GM19099 (cell line): ENCODE data around the gene DOCK4.

ENCODE experiments used
- POLR2A ChIP-seq: IDR thresholded peaks from 3 replicates; pipeline ENCODE4 v1.6.1; 2011; ENCODE audit warnings: low read depth; ENCODE audit not compliant: insufficient read length; ENCODE audit errors: extremely low read depth

DOCK4 gene

DNA sequence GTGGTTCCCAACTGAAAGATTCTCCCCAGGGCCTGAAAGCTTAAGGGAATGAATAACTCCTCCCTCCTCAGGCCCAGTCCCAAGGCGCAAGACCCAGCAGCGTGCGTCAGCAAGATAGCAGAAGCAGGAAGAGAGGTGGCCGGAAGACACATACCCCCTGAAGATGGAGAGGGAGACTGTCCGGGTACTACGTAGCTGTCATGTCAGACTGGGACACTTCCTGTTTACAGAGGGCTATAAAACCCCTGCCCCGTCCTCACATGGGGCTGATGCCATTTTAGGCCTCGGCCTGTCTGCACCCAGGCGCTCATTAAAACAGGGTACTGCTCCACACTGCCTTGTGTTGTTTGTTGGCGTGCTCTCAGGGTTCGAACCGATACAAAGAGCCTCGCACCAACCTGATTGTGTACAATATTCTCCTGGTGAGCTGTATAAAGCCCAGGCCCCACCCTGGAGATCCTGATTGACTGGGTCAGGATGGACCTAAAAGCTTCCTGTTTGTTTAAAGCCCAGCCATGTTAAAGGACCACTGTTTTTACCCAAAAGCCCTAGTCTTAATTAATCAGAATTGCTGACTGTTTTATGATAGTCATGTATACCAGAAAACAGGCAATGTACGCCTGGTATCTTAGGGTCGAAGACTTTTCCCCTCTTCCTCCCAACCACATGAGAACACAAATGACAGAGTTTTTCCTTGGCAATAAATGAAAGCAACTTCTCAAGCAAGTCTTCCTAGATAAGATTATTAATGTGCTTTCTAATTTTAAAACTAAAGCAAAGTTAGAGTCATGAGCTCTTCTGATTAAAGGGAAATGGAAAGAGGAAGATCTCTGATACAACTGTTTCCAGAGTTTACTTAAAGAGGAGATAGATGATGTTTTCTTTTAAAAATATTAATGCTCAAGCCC, 251.5 kb downstream of the DOCK4 start:
- no peak for TF ChIP-seq POLR2A

- TF ChIP-seq POLR2A: no peak
Measured at GRCh38 chr7:111954056-111954455, 252.1 kb downstream of the DOCK4 start.

DNA sequence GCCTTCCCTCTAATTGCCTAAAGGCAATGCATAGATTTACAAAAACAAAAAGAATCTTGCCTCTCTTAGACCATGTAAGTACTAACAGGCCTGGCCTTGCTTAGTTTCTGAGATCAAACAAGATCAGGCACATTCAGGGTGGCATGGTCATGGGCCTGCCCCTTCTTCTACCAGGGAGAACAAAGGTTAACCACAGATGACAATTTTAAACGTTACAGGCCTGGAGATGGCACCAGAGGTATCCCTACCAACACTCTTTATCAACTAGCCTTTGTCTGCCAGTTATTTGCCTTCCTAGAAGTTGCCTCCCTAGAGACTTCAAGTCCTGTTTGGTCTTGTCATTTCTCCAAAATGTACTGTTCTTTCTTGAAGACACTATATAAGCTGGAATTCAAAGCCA, 252.6 kb downstream of the DOCK4 start:
- TF ChIP-seq POLR2A: no peak

GRCh38 chr7:111952783-111953182, 253.4 kb downstream of the DOCK4 start:
- TF ChIP-seq POLR2A: no peak

GRCh38 chr7:111951052-111951451, 255.1 kb downstream of the DOCK4 start:
- no peak for TF ChIP-seq POLR2A

- TF ChIP-seq POLR2A: no peak
Measured at GRCh38 chr7:111942450-111943081, 263.6 kb downstream of the DOCK4 start.

- no peak for TF ChIP-seq POLR2A
Measured at GRCh38 chr7:111937163-111937562, 269.0 kb downstream of the DOCK4 start.

- no peak for TF ChIP-seq POLR2A
Measured at GRCh38 chr7:111933609-111934008, 272.6 kb downstream of the DOCK4 start.

DNA sequence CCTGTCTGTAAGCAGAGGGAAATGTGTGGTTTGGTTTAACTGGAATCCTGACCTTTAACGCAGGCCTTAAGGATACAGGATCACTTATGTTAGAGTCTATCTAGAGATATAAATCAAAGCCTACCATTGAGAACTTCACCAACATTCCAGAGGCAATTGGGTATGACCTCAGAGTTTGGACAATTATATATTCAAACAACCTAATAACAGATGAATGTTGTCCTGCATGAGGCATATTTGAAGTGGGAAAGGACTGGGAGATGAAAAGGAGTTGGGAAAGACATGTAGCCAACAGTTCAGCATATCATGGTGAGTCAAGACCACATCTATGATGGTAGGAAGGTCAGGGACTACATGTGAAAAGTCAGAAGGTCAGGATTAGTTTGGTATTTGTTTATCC, 274.2 kb downstream of the DOCK4 start:
- no peak for TF ChIP-seq POLR2A

GRCh38 chr7:111931016-111931517, 275.1 kb downstream of the DOCK4 start:
- TF ChIP-seq POLR2A: no peak

DNA sequence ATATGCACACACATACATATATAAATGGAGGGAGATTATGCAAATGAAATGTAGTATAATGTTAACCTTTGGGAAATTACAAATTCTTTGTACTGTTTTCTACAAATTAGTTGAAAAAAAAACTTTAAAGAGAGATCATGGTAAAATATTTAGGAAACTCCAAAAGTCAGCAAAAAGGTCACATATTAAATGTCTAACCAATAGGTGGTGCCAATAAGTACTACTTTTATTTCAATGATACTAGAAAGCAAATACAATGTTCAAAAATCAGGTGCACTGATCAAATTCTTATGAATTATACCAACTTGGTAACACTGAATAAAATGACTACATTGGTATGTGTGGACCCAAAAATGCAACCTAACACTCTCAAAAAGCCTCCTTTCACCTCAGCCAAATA, 276.9 kb downstream of the DOCK4 start:
- no peak for TF ChIP-seq POLR2A

- no peak for TF ChIP-seq POLR2A
Measured at GRCh38 chr7:111927353-111928019, 278.7 kb downstream of the DOCK4 start.

- TF ChIP-seq POLR2A: no peak
Measured at GRCh38 chr7:111920329-111920728, 285.9 kb downstream of the DOCK4 start.

- no peak for TF ChIP-seq POLR2A
Measured at GRCh38 chr7:111919631-111920179, 286.5 kb downstream of the DOCK4 start.

DNA sequence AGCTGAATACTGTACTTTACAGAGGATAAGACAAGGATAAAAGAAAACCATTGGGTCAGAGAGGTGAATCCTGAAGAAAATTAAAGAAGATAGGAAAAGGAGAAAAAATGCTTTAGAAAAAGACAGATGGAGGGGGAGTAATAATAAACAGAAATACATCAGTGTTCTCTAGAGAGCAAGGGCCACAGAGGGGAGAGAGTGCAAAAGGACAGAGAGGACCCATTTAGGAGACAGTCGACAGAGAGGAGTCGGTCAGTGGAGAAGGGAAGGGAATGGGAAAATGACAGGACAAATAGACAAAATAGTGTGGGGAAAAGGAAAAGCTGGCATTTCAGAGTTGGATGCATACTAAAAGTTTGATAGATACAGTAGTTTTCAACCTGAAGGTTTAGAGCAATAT, 287.0 kb downstream of the DOCK4 start:
- no peak for TF ChIP-seq POLR2A
